GM12878 (cell line): Measurements from ENCODE around the gene TACC2. TPM values are rescaled to one million over a fixed set of nuclear protein-coding genes. Genes with fewer than 3 reads are reported as not detected.

Experiments used
- ATAC-seq: fragments of 200-7000 bp; cut with Tn5 transposase; 3 replicates; pipeline ENCODE4 v1.9.1; 2020; ENCODE audit warnings: mild to moderate bottlenecking, moderate library complexity
- BruUV-seq: library from RNA; stranded (reverse); fragments of 400-500 nt; replicated peaks from 2 replicates; lab custom pipeline; 2021; lab: Mats Ljungman, UMichigan
- CTCF ChIA-PET: fragments of 300-600 bp; sonication (Branson Sonifier 250); formaldehyde crosslinking; extraction: SDS; loops from one replicate; lab custom pipeline; 2021; ENCODE audit warnings: inconsistent platforms; lab: Yijun Ruan, JAX
- POLR2A ChIA-PET: fragments of 350-600 bp; formaldehyde crosslinking; extraction: SDS; loops from one replicate; lab custom pipeline; 2021; ENCODE audit warnings: inconsistent platforms; lab: Charles Lee
- RAD21 ChIA-PET: fragments of 300-600 bp; sonication (Branson Sonifier 250); formaldehyde crosslinking; loops from one replicate; lab custom pipeline; 2023; ENCODE audit warnings: antibody characterized with exemption; ENCODE audit not compliant: unreplicated experiment; lab: Charles Lee
- SMC1A ChIA-PET: fragments of 300-600 bp; sonication (Branson Sonifier 250); formaldehyde crosslinking; loops from one replicate; lab custom pipeline; 2023; ENCODE audit not compliant: unreplicated experiment, uncharacterized antibody; lab: Charles Lee
- DNase-seq: peaks from one replicate; pipeline ENCODE4 v3.0.0-alpha.2; 2011; ENCODE audit warnings: low read depth, low spot score
- FAIRE-seq: peaks from 3 replicates; lab custom pipeline; 2011; peaks lifted over from hg19 to GRCh38; lab: Jason Lieb, UNC
- H2AFZ ChIP-seq: 2 replicates; pipeline ENCODE4 v1.6.0; 2011; ENCODE audit warnings: low read depth, low read length, control low read depth; ENCODE audit not compliant: control insufficient read depth
- H3K27ac ChIP-seq: 2 replicates; pipeline ENCODE4 v1.5.1; 2011; ENCODE audit warnings: control low read depth; ENCODE audit not compliant: control insufficient read depth, insufficient read depth
- H3K27me3 ChIP-seq, 2 experiments: replicated peaks in 1 of 2; 2 replicates each; pipeline versions ENCODE4 v1.6.0 to v1.6.1; 2011; ENCODE audit warnings: low read length in 1 of 2; ENCODE audit not compliant: control insufficient read depth in 2 of 2, insufficient read depth in 2 of 2
- H3K36me3 ChIP-seq, 2 experiments: 2 replicates each; pipeline ENCODE4 v1.5.1; 2011; ENCODE audit warnings: low read length in 1 of 2; ENCODE audit not compliant: control insufficient read depth in 2 of 2, insufficient read depth in 2 of 2
- H3K4me1 ChIP-seq: 2 replicates; pipeline ENCODE4 v1.6.1; 2011; ENCODE audit warnings: mild to moderate bottlenecking, low read length, moderate library complexity, mixed read lengths; ENCODE audit not compliant: control insufficient read depth, insufficient read depth
- H3K4me2 ChIP-seq: 2 replicates; pipeline ENCODE4 v1.6.0; 2011; ENCODE audit warnings: control low read depth; ENCODE audit not compliant: control insufficient read depth, insufficient read depth
- H3K4me3 ChIP-seq: fragments of 200-600 bp; sonication (generic); 2 replicates; pipeline ENCODE4 v1.5.1; 2016
- H3K79me2 ChIP-seq: 2 replicates; pipeline ENCODE4 v1.6.0; 2011; ENCODE audit warnings: low read length; ENCODE audit not compliant: control insufficient read depth, insufficient read depth
- H3K9ac ChIP-seq: 2 replicates; pipeline ENCODE4 v1.8.0; 2011; ENCODE audit warnings: low read length, control low read depth, mixed read lengths; ENCODE audit not compliant: control insufficient read depth, insufficient read depth
- H3K9me3 ChIP-seq: replicated peaks from 3 replicates; pipeline ENCODE4 v1.5.1; 2011; ENCODE audit warnings: mild to moderate bottlenecking, low read length; ENCODE audit not compliant: control insufficient read depth, insufficient read depth
- H4K20me1 ChIP-seq: 2 replicates; pipeline ENCODE4 v1.6.0; 2011; ENCODE audit not compliant: control insufficient read depth, insufficient read depth
- BACH1 ChIP-seq: fragments of 450-650 bp; IDR thresholded peaks from 2 replicates; pipeline ENCODE4 v1.6.1; 2017; ENCODE audit warnings: mild to moderate bottlenecking, borderline replicate concordance
- BCL3 ChIP-seq: IDR thresholded peaks from 2 replicates; pipeline ENCODE4 v1.6.1; 2011; ENCODE audit warnings: borderline replicate concordance, low read depth, mild to moderate bottlenecking, moderate library complexity, low read length; ENCODE audit not compliant: insufficient read depth, poor library complexity, severe bottlenecking
- BHLHE40 ChIP-seq, 2 experiments: fragments of 450-650 bp in 1 of 2; IDR thresholded peaks; 2 replicates each; pipeline ENCODE4 v1.6.1; 2011 to 2017; ENCODE audit warnings: low read depth in 2 of 2, borderline replicate concordance in 1 of 2, improper control_type of control experiment in 1 of 2, low read length in 1 of 2, mild to moderate bottlenecking in 1 of 2
- CEBPB ChIP-seq, 2 experiments: fragments of 150-350 bp in 1 of 2; IDR thresholded peaks; 2 replicates each; pipeline ENCODE4 v1.6.1; 2012 to 2014; ENCODE audit warnings: low read depth in 2 of 2, low read length in 2 of 2, borderline replicate concordance in 1 of 2, inconsistent platforms in 1 of 2
- ESRRA ChIP-seq: IDR thresholded peaks from 2 replicates; pipeline ENCODE4 v1.6.1; 2012; ENCODE audit warnings: mild to moderate bottlenecking, low read length, improper control_type of control experiment
- FOXM1 ChIP-seq: IDR thresholded peaks from 2 replicates; pipeline ENCODE4 v1.6.1; 2012; ENCODE audit warnings: low read depth, mild to moderate bottlenecking, inconsistent platforms, low read length, moderate library complexity
- IRF4 ChIP-seq: IDR thresholded peaks from 2 replicates; pipeline ENCODE4 v1.6.1; 2011; ENCODE audit warnings: low read depth, low read length
- JUND ChIP-seq: IDR thresholded peaks from 2 replicates; pipeline ENCODE4 v1.6.1; 2012; ENCODE audit warnings: low read depth, mild to moderate bottlenecking, low read length, improper control_type of control experiment, moderate library complexity
- MEF2B ChIP-seq: fragments of 450-650 bp; IDR thresholded peaks from 2 replicates; pipeline ENCODE4 v1.6.1; 2018; ENCODE audit warnings: mild to moderate bottlenecking, moderate library complexity; ENCODE audit not compliant: partially characterized antibody, poor library complexity, severe bottlenecking
- NFXL1 ChIP-seq: fragments of 450-650 bp; IDR thresholded peaks from 2 replicates; pipeline ENCODE4 v1.6.1; 2017; ENCODE audit warnings: antibody characterized with exemption, mild to moderate bottlenecking, borderline replicate concordance
- NFYB ChIP-seq: IDR thresholded peaks from 2 replicates; pipeline ENCODE4 v1.6.1; 2011; ENCODE audit warnings: low read depth, mild to moderate bottlenecking, low read length, improper control_type of control experiment, moderate library complexity; ENCODE audit not compliant: insufficient read depth
- NKRF ChIP-seq: fragments of 450-650 bp; conservative IDR thresholded peaks from 2 replicates; pipeline ENCODE4 v1.6.1; 2017; ENCODE audit warnings: mild to moderate bottlenecking, moderate library complexity
- RELA ChIP-seq: fragments of 450-650 bp; IDR thresholded peaks from 2 replicates; pipeline ENCODE4 v1.8.0; 2014; ENCODE audit warnings: borderline replicate concordance; ENCODE audit not compliant: partially characterized antibody
- SMAD1 ChIP-seq: fragments of 450-650 bp; IDR thresholded peaks from 2 replicates; pipeline ENCODE4 v1.6.1; 2018; ENCODE audit warnings: mild to moderate bottlenecking, low read depth; ENCODE audit not compliant: partially characterized antibody
- TCF3 ChIP-seq: IDR thresholded peaks from 2 replicates; pipeline ENCODE4 v1.6.1; 2012; ENCODE audit warnings: low read depth, mild to moderate bottlenecking, low read length, borderline replicate concordance; ENCODE audit not compliant: insufficient read depth
- ZNF274 ChIP-seq: IDR thresholded peaks from one replicate; pipeline ENCODE4 v1.8.0; 2011; ENCODE audit not compliant: insufficient read length, insufficient read depth
- WGBS: methylation state at CpG from one replicate; pipeline ENCODE4 v1.1.6; 2016; ENCODE audit warnings: low lambda C conversion rate; ENCODE audit not compliant: insufficient replicate concordance, insufficient coverage; ENCODE audit errors: missing lambda C conversion rate; 5-methylcytosine and 5-hydroxymethylcytosine counted together
- in situ Hi-C: fragments of 300-500 bp; cut with MboI; formaldehyde crosslinking; loops from 9 replicates; pipeline ENCODE4 v1.14.3; 2018; ENCODE audit warnings: mixed read lengths
- intact Hi-C: fragments of 100-400 bp; cut with micrococcal nuclease; formaldehyde crosslinking; loops from one replicate; pipeline ENCODE4 v1.14.2; 2022; ENCODE audit not compliant: unreplicated experiment
- polyA plus RNA-seq, 11 experiments: library from polyadenylated mRNA; depleted of rRNA in 4 of 11; unstranded in 6 of 11; stranded (reverse) in 5 of 11; fragments of >200 nt; fragmentation: Nextera tagmentation in 4 of 11; fragmentation: Illumina TruSeq in 1 of 11; extraction: Ambion mirVana in 4 of 11; extraction: Trizol in 1 of 11; gene quantifications; 1 replicate in 1 of 11; 2 replicates in 10 of 11; pipeline versions ENCODE4 v1.2.1 to v1.2.3, GENCODE V29; 2011 to 2016; ENCODE audit warnings: inconsistent platforms in 2 of 11, missing spikeins in 2 of 11, low read depth in 1 of 11
- total RNA-seq, 4 experiments: library from RNA; depleted of rRNA in 3 of 4; stranded (reverse); fragments of >200 nt in 3 of 4; fragmentation: Illumina TruSeq in 1 of 4; extraction: Trizol in 1 of 4; gene quantifications; 2 replicates each; pipeline versions ENCODE4 v1.2.1 to v1.2.3, GENCODE V29; 2013 to 2021
- TF ChIP-seq, protein P1 (sequence below): fragments of 450-650 bp; formaldehyde crosslinking; IDR thresholded peaks from 2 replicates; pipeline ENCODE4 v1.4.0; 2020; ENCODE audit warnings: mild to moderate bottlenecking, moderate library complexity

The TACC2 gene
- total and polyA plus RNA-seq, 10 of the 15 experiments (the other 5 are each of a cell fraction or from before 2014, with no cell fraction given): 0.07 to 0.64 (median 0.13) TPM; not detected in 5

GRCh38 chr10:122291739-122292138 lies 302.8 kb downstream of the TACC2 start:
- FAIRE-seq (no peak), ATAC-seq (no peak), DNase-seq (no peak)
- POLR2A ChIA-PET: no interaction called here
- H4K20me1 ChIP-seq: no peaks in the 10 kb centered on the region
- intact Hi-C loops (no loop called here), in situ Hi-C loops (no loop called here)
- H3K27ac ChIP-seq: no peak overlapping the region
- H3K79me2 ChIP-seq: no peaks in the 10 kb centered on the region
- peaks cover 0 to 7% of the 10 kb centered on the region in 2 experiments; a peak in 2 of 4 replicates for H3K27me3 ChIP-seq
- no peak overlapping the region for H3K4me3 ChIP-seq
- RAD21 ChIA-PET: no interaction called here
- BruUV-seq: no TSS peak
- peaks cover 3% of the 10 kb centered on the region for H3K4me1 ChIP-seq
- no peak overlapping the region for H2AFZ ChIP-seq
- SMC1A ChIA-PET: no interaction called here
- H3K36me3 ChIP-seq: no peaks in the 10 kb centered on the region
- CTCF ChIA-PET: interaction anchor here (1.3 kb wide), 1 partner anchor 274 kb away, joined by 3 read pairs; no protein-coding TSS in a partner anchor
- no peak overlapping the region for H3K4me2 ChIP-seq
- WGBS: 0% methylated on average over 5 of the region's 5 CpGs
- no peaks in the 10 kb centered on the region; the same call in 2 of the 3 replicates for H3K9me3 ChIP-seq
- no peak overlapping the region for H3K9ac ChIP-seq
- TF ChIP-seq SMAD1: no peak
- no peak for TF ChIP-seq FOXM1
- no peak for TF ChIP-seq JUND
- TF ChIP-seq NKRF: no peak
- no peak for TF ChIP-seq ESRRA
- TF ChIP-seq NFYB: no peak
- no peak for TF ChIP-seq NFXL1
- no peak for TF ChIP-seq BHLHE40 (IDR thresholded peaks at IDR 0.05; ENCODE audit: borderline replicate concordance in 1 of 2, low read depth in 2 of 2, low read length in 1 of 2)
- TF ChIP-seq MEF2B: no peak
- TF ChIP-seq ZNF274: no peak
- TF ChIP-seq TCF3: no peak
- TF ChIP-seq, protein P1, sequence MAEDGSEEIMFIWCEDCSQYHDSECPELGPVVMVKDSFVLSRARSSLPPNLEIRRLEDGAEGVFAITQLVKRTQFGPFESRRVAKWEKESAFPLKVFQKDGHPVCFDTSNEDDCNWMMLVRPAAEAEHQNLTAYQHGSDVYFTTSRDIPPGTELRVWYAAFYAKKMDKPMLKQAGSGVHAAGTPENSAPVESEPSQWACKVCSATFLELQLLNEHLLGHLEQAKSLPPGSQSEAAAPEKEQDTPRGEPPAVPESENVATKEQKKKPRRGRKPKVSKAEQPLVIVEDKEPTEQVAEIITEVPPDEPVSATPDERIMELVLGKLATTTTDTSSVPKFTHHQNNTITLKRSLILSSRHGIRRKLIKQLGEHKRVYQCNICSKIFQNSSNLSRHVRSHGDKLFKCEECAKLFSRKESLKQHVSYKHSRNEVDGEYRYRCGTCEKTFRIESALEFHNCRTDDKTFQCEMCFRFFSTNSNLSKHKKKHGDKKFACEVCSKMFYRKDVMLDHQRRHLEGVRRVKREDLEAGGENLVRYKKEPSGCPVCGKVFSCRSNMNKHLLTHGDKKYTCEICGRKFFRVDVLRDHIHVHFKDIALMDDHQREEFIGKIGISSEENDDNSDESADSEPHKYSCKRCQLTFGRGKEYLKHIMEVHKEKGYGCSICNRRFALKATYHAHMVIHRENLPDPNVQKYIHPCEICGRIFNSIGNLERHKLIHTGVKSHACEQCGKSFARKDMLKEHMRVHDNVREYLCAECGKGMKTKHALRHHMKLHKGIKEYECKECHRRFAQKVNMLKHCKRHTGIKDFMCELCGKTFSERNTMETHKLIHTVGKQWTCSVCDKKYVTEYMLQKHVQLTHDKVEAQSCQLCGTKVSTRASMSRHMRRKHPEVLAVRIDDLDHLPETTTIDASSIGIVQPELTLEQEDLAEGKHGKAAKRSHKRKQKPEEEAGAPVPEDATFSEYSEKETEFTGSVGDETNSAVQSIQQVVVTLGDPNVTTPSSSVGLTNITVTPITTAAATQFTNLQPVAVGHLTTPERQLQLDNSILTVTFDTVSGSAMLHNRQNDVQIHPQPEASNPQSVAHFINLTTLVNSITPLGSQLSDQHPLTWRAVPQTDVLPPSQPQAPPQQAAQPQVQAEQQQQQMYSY (CRISPR knock-in tag): no peak
- TF ChIP-seq BCL3: no peak
- TF ChIP-seq IRF4: no peak
- no peak for TF ChIP-seq RELA
- TF ChIP-seq BACH1: no peak
- TF ChIP-seq CEBPB (IDR thresholded peaks at IDR 0.05; ENCODE audit: borderline replicate concordance in 1 of 2, low read depth in 2 of 2, low read length in 2 of 2): no peak
